ENCODE results near the gene MTF1. TPM values are rescaled to one million over a fixed set of nuclear protein-coding genes. Genes with fewer than 3 reads are reported as not detected.

MTF1 gene
- total and polyA plus RNA-seq, 3 experiments from 2014 or later: 21.3 to 39.1 (median 38.0) TPM

- peak overlapping the region in 4 of 7 donors; percentile 5 to 81 (median 11) for H3K4me3 Mint-ChIP-seq
- Histone ChIP-seq H3K4me3 (ENCODE audit: low read length) (no peak overlapping the region), H3K27me3 (ENCODE audit: insufficient read depth, low read length, poor library complexity, severe bottlenecking) (no peaks in the 10 kb centered on the region), H3K9me3 (ENCODE audit: low read length) (no peaks in the 10 kb centered on the region), H3K4me1 (ENCODE audit: insufficient read depth, low read length) (peaks cover 20% of the 10 kb centered on the region), H3K36me3 (ENCODE audit: insufficient read depth, low read length) (peaks cover 6% of the 10 kb centered on the region), H3K27ac (ENCODE audit: low read depth, low read length) (no peak overlapping the region)
- CTCF ChIA-PET: interaction anchor here (0.9 to 1.7 kb wide), 2 partner anchors 12 to 40 kb away, joined by 3 to 4 read pairs; no protein-coding TSS in a partner anchor
- H3K27me3 Mint-ChIP-seq: no peaks in the 10 kb centered on the region
- peaks cover 0 to 43% (median 6%) of the 10 kb centered on the region in 3 donors for H3K36me3 Mint-ChIP-seq
- peak; percentile 51 to 69 (median 55) for DNase-seq
- H3K9me3 Mint-ChIP-seq: no peaks in the 10 kb centered on the region
- H3K27ac Mint-ChIP-seq: peak overlapping the region; percentile 30 to 99 (median 58)
- H3K4me1 Mint-ChIP-seq: peaks cover 22 to 41% (median 27%) of the 10 kb centered on the region in 3 donors
- POLR2A ChIA-PET: no interaction called here
These were observed 48.3 kb downstream of the MTF1 start for GRCh38 chr1:37811027-37811655.

DNA sequence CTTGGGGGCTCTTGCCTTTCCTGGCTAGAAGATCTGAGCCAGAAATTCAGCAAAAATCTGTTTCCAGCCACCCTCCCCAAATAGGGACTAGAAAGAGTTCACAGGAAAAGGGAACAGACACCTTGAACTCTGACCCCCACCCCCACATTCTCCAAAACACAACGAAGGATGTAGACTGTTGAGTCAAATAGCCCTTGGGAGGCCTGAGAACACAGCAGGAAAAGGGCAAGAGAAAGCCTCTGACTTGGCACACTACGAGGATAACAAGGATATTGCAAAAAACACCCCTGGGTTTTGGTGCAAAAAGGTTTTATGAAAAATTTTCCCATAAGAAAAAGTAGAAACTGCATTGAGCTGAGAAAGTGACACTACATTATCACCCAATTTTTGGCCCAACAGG, 49.5 kb downstream of the MTF1 start:
- Histone ChIP-seq H3K4me3 (ENCODE audit: low read length) (no peak overlapping the region), H3K36me3 (ENCODE audit: insufficient read depth, low read length) (peaks cover 18% of the 10 kb centered on the region), H3K27ac (ENCODE audit: low read depth, low read length) (no peak overlapping the region), H3K9me3 (ENCODE audit: low read length) (no peaks in the 10 kb centered on the region), H3K4me1 (ENCODE audit: insufficient read depth, low read length) (peaks cover 28% of the 10 kb centered on the region), H3K27me3 (ENCODE audit: insufficient read depth, low read length, poor library complexity, severe bottlenecking) (no peaks in the 10 kb centered on the region)
- no peak for DNase-seq
- H3K9me3 Mint-ChIP-seq: no peaks in the 10 kb centered on the region
- H3K4me3 Mint-ChIP-seq: peak overlapping the region in 5 of 7 donors; percentile 34 to 86 (median 63)
- peak overlapping the region in 4 of 8 donors; percentile 30 to 99 (median 75) for H3K27ac Mint-ChIP-seq
- POLR2A ChIA-PET: no interaction called here
- CTCF ChIA-PET: no interaction called here
- peaks cover 24 to 52% (median 33%) of the 10 kb centered on the region in 3 donors for H3K4me1 Mint-ChIP-seq
- no peaks in the 10 kb centered on the region for H3K27me3 Mint-ChIP-seq
- H3K36me3 Mint-ChIP-seq: peaks cover 0 to 42% (median 6%) of the 10 kb centered on the region in 3 donors

GRCh38 chr1:37808369-37809319, 50.7 kb downstream of the MTF1 start:
- peaks cover 28% of the 10 kb centered on the region for H3K4me1 ChIP-seq (ENCODE audit: insufficient read depth, low read length)
- no peaks in the 10 kb centered on the region for H3K27me3 Mint-ChIP-seq
- peaks cover 31% of the 10 kb centered on the region for H3K36me3 ChIP-seq (ENCODE audit: insufficient read depth, low read length)
- H3K36me3 Mint-ChIP-seq: peaks cover 5 to 43% (median 6%) of the 10 kb centered on the region in 3 donors
- H3K27ac Mint-ChIP-seq: peak overlapping the region; percentile 95 to 100 (median 97)
- DNase-seq: peak in 1 of 5 donors; percentile 51
- no peaks in the 10 kb centered on the region for H3K27me3 ChIP-seq (ENCODE audit: insufficient read depth, low read length, poor library complexity, severe bottlenecking)
- H3K4me3 Mint-ChIP-seq: peak overlapping the region; percentile 94 to 99 (median 94)
- H3K4me1 Mint-ChIP-seq: peaks cover 27 to 61% (median 40%) of the 10 kb centered on the region in 3 donors
- no peaks in the 10 kb centered on the region for H3K9me3 ChIP-seq (ENCODE audit: low read length)
- POLR2A ChIA-PET: interaction anchor here (0.7 to 2.1 kb wide), 5 partner anchors 8 to 330 kb away, joined by 3 to 11 read pairs (median 4); partner anchors contain the start of genes MTF1 and SF3A3
- peak overlapping the region; percentile 87 for H3K27ac ChIP-seq (ENCODE audit: low read depth, low read length)
- H3K9me3 Mint-ChIP-seq: no peaks in the 10 kb centered on the region
- H3K4me3 ChIP-seq (ENCODE audit: low read length): peak overlapping the region; percentile 58
- CTCF ChIA-PET: interaction anchor here (0.6 to 2.3 kb wide), 8 partner anchors 9 to 1380 kb away, joined by 3 to 17 read pairs (median 3); partner anchors contain the start of genes MTF1 and SF3A3

DNA sequence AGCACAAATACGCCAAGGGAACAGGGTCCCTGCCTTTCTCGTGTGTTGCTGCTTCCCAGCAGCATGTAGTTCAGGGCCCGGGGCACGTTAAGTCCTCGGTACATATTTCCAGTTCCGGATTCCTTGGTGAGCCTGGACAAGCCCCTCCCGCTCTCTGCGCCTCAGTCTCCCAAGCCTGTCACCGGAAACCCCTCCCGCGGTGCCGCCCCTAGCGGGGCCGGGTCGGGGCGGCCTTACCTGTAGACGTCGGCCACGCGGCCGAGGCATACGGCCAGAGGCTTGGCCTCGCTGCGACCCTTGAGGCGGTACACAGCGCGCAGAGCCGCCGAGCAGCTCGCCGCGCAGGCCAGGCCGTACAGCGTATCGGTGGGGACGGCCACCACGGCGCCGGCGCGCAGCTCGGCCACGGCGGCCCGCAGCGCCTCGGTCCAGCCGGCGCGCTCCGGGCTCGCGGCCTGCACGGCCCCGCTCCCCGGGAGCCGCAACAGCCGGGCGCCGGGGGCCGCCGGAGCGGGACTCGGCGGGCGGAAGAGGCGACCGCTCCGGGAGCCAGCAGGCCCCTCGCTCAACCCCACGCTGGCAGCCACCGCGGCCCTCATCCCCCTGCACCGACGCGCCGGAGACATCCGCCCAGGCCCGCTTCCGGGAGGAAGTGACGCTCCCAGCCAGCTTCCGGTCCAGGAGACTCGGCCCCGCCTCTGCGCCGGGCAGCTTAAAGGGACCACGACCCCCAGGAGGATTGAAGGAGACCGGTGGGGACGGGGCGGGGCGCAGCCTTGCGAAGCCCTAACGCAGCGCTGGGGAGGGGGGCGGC, 51.6 kb downstream of the MTF1 start, which contains the start of the genes C1orf122 and YRDC:
C1orf122 (plus strand) TSS at position 236 of the 814 bp plus-strand sequence. CDS start 615 bp downstream, outside the sequence.
YRDC (minus strand) TSS at position 654 of the 814 bp plus-strand sequence; CDS start at position 626, 28 bp downstream.
- peak within 1 kb of the TSS; percentile 94 to 99 (median 94) for H3K4me3 Mint-ChIP-seq
- Histone ChIP-seq H3K4me1 (ENCODE audit: insufficient read depth, low read length) (peaks cover 28% of the 10 kb centered on the region), H3K27ac (ENCODE audit: low read depth, low read length) (peak within 1 kb of the TSS; percentile 87), H3K9me3 (ENCODE audit: low read length) (no peaks in the 10 kb centered on the region), H3K27me3 (ENCODE audit: insufficient read depth, low read length, poor library complexity, severe bottlenecking) (no peaks in the 10 kb centered on the region), H3K4me3 (ENCODE audit: low read length) (peak within 1 kb of the TSS; percentile 59), H3K36me3 (ENCODE audit: insufficient read depth, low read length) (peaks cover 38% of the 10 kb centered on the region)
- POLR2A ChIA-PET: interaction anchor here (0.5 to 2.1 kb wide), 8 partner anchors 9 to 329 kb away, joined by 3 to 11 read pairs (median 3); partner anchors contain the start of genes MTF1, SF3A3 and UTP11
- CTCF ChIA-PET: interaction anchor here (0.6 to 2.3 kb wide), 7 partner anchors 12 to 1379 kb away, joined by 3 to 17 read pairs (median 3); partner anchors contain the start of genes MTF1 and SF3A3
- peaks cover 5 to 46% (median 9%) of the 10 kb centered on the region in 3 donors for H3K36me3 Mint-ChIP-seq
- peak; percentile 86 to 93 (median 87) for DNase-seq
- no peaks in the 10 kb centered on the region for H3K9me3 Mint-ChIP-seq
- H3K4me1 Mint-ChIP-seq: peaks cover 27 to 61% (median 40%) of the 10 kb centered on the region in 3 donors
- no peaks in the 10 kb centered on the region for H3K27me3 Mint-ChIP-seq
- peak within 1 kb of the TSS; percentile 95 to 100 (median 97) for H3K27ac Mint-ChIP-seq

DNA sequence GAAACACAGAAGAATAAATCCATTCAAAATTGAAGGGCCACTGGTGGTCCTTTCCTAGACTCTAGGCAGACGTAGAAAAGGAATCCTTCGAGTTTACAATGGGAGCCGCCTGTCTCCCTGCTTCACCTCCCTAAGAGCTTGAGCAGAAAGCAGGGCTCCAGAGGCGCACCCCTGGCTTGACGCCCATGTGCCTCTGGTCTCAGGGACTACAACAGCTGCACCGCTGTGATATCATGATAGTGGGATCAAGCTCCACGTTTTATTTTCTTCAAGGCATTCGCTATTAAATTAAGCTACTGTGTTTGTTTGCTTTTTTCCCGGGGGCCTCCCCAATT, 52.2 kb downstream of the MTF1 start:
- Mint-ChIP-seq H3K4me3 (peak overlapping the region; percentile 81 to 99 (median 86)), H3K9me3 (no peaks in the 10 kb centered on the region), H3K27me3 (no peaks in the 10 kb centered on the region), H3K36me3 (peaks cover 5 to 52% (median 12%) of the 10 kb centered on the region in 3 donors), H3K4me1 (peaks cover 27 to 61% (median 40%) of the 10 kb centered on the region in 3 donors), H3K27ac (peak overlapping the region; percentile 80 to 99 (median 90))
- ChIA-PET CTCF (interaction anchor here (1.7 to 2.3 kb wide), 2 partner anchors 52 to 183 kb away, joined by 3 to 17 read pairs; partner anchors contain the start of genes MTF1 and SF3A3), POLR2A (interaction anchor here (1.0 to 2.1 kb wide), 4 partner anchors 52 to 322 kb away, joined by 3 to 11 read pairs (median 4); partner anchors contain the start of genes MTF1 and UTP11)
- H3K4me3 ChIP-seq (ENCODE audit: low read length): peak overlapping the region; percentile 59
- peak overlapping the region; percentile 87 for H3K27ac ChIP-seq (ENCODE audit: low read depth, low read length)
- no peak for DNase-seq
- peaks cover 28% of the 10 kb centered on the region for H3K4me1 ChIP-seq (ENCODE audit: insufficient read depth, low read length)
- H3K36me3 ChIP-seq (ENCODE audit: insufficient read depth, low read length): peaks cover 38% of the 10 kb centered on the region
- H3K9me3 ChIP-seq (ENCODE audit: low read length): no peaks in the 10 kb centered on the region
- no peaks in the 10 kb centered on the region for H3K27me3 ChIP-seq (ENCODE audit: insufficient read depth, low read length, poor library complexity, severe bottlenecking)

DNA sequence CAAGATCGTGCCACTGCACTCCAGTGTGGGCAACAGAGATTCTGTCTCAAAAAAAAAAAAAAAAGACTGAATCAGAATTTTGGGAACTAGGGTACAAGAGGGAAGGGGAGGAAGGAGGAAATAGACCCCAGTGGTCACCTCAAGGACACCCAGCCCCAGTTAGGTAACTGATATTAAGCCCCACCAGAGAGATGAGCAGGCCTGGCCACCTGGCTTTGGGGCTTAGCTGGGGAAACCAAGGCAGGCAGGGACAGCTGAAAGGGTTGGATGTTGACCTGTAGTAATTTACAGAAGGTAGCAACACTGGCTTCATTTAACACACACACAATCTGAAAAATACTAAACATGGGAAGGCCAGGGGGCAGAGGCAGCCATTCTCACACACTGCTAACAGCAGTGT, 57.0 kb downstream of the MTF1 start:
- Mint-ChIP-seq H3K27me3 (no peaks in the 10 kb centered on the region), H3K4me1 (peaks cover 14 to 33% (median 22%) of the 10 kb centered on the region in 3 donors), H3K9me3 (no peaks in the 10 kb centered on the region), H3K27ac (peak overlapping the region in 2 of 8 donors; percentile 37 to 68), H3K36me3 (peaks cover 5 to 79% (median 24%) of the 10 kb centered on the region in 3 donors), H3K4me3 (peak overlapping the region in 1 of 7 donors; percentile 45)
- H3K36me3 ChIP-seq (ENCODE audit: insufficient read depth, low read length): peaks cover 38% of the 10 kb centered on the region
- ChIA-PET POLR2A (no interaction called here), CTCF (no interaction called here)
- H3K27ac ChIP-seq (ENCODE audit: low read depth, low read length): no peak overlapping the region
- no peaks in the 10 kb centered on the region for H3K9me3 ChIP-seq (ENCODE audit: low read length)
- no peak overlapping the region for H3K4me3 ChIP-seq (ENCODE audit: low read length)
- H3K4me1 ChIP-seq (ENCODE audit: insufficient read depth, low read length): peaks cover 20% of the 10 kb centered on the region
- no peaks in the 10 kb centered on the region for H3K27me3 ChIP-seq (ENCODE audit: insufficient read depth, low read length, poor library complexity, severe bottlenecking)
- DNase-seq: no peak

All from CD8-positive, alpha-beta memory T cell (primary cell).